GM04504 (cell line): ENCODE results near the gene POU2AF1.

ENCODE experiments used
- DNase-seq: peaks from one replicate; pipeline ENCODE4 v3.0.0-alpha.2; 2012; ENCODE audit warnings: low read depth

POU2AF1 gene

GRCh38 chr11:111361052-111361801 is 17.8 kb downstream of the POU2AF1 start:
- no peak for DNase-seq

- DNase-seq, result no peak
Observed at GRCh38 chr11:111360150-111361043, 18.7 kb downstream of the POU2AF1 start.

GRCh38 chr11:111359223-111360149 is 19.6 kb downstream of the POU2AF1 start:
- DNase-seq, result no peak

- no peak for DNase-seq
Observed at GRCh38 chr11:111358038-111359001, 20.8 kb downstream of the POU2AF1 start.

- DNase-seq, result no peak
Observed at GRCh38 chr11:111357150-111358037, 21.7 kb downstream of the POU2AF1 start.

GRCh38 chr11:111356660-111357048 is 22.4 kb downstream of the POU2AF1 start:
- DNase-seq, result no peak

- no peak for DNase-seq
Observed at GRCh38 chr11:111355956-111356659, 23.0 kb downstream of the POU2AF1 start.

GRCh38 chr11:111355101-111355500 is 24.0 kb downstream of the POU2AF1 start:
- no peak for DNase-seq

GRCh38 chr11:111354601-111354891 is 24.5 kb downstream of the POU2AF1 start:
- no peak for DNase-seq

- DNase-seq, result no peak
Observed at GRCh38 chr11:111353776-111354600, 25.1 kb downstream of the POU2AF1 start.

- DNase-seq, result no peak
Observed at GRCh38 chr11:111352935-111353710, 26.0 kb downstream of the POU2AF1 start.

- DNase-seq, result no peak
Observed at GRCh38 chr11:111352231-111352746, 26.8 kb downstream of the POU2AF1 start.

- DNase-seq, result no peak
Observed at GRCh38 chr11:111351374-111352055, 27.6 kb downstream of the POU2AF1 start.

- no peak for DNase-seq
Observed at GRCh38 chr11:111350811-111351210, 28.3 kb downstream of the POU2AF1 start.

- DNase-seq, result no peak
Observed at GRCh38 chr11:111349191-111349695, 29.8 kb downstream of the POU2AF1 start.

- DNase-seq, result no peak
Observed at GRCh38 chr11:111348147-111348546, 30.9 kb downstream of the POU2AF1 start.

GRCh38 chr11:111347723-111348115 is 31.4 kb downstream of the POU2AF1 start:
- DNase-seq, result no peak
